HG03095 (cell line): ENCODE data around the gene RNASE8.

ENCODE experiments used
- ATAC-seq: cut with Tn5 transposase; IDR thresholded peaks from one replicate; pipeline ENCODE4 v1.9.1; 2021; ENCODE audit warnings: moderate library complexity; ENCODE audit not compliant: unreplicated experiment

RNASE8 gene

DNA sequence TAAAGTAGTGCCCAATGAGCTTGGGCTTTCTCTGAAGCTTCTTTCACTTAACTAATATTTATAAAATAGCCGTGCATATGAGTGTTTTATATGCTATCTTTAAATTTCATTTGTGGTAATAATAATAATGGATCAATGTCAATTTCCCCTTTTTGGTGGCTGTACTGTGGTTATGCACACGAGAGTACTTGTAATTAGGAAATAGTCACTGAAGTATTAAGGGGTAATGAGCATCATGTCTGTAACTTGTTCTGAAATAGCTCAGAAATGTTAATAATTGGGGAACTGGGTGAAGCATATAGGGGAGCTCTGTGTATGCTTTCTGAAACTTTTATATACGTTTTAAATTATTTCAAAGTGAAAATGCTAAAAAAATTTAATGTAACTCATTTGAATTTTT, 7.0 kb upstream of the RNASE8 start:
- ATAC-seq: no peak

- no peak for ATAC-seq
These were observed 4.2 kb upstream of the RNASE8 start for GRCh38 chr14:21053184-21054122.

GRCh38 chr14:21054123-21054767, 3.4 kb upstream of the RNASE8 start:
- no peak for ATAC-seq

DNA sequence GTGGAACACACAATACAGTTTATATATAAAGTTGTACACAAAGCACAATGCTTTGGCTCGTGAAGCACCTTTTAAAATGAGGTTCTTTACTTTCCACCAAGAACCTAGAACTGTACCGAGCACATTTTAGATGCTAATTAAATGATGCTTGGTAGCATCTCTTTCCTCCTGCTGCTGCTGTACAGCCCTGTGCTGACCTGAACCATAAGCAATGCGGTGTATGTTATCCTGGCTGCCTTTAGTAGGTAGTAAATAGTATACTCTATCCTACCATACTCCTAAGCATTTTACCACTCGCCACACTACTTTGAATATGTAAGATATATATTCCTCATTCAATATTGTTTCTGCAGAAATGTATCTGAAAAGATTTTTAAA, 2.9 kb upstream of the RNASE8 start:
- ATAC-seq: no peak

- no peak for ATAC-seq
These were observed 2.0 kb upstream of the RNASE8 start for GRCh38 chr14:21055432-21056117.

- ATAC-seq: no peak
These were observed 980 bp upstream of the RNASE8 start for GRCh38 chr14:21056520-21057163.

DNA sequence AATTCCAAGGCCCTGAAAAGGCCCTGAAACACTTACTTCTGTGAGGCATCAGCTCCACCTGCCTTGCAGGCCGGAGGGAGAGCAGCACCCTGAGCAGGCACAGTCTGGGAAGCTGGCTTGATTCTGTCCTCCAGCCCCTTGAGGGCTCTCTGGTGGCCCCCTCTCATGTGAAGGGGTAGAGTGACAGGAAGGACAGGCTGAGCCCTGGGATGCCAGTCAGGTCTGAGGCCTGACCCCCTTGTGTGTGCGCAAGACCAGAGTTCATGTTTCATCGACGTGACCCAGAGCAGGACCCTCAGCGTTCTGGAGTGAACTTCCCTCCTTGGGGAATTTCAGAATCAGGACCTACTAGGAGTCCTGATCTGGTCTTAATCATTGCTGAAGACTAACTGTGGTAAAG, 1.3 kb downstream of the RNASE8 start:
- no peak for ATAC-seq

DNA sequence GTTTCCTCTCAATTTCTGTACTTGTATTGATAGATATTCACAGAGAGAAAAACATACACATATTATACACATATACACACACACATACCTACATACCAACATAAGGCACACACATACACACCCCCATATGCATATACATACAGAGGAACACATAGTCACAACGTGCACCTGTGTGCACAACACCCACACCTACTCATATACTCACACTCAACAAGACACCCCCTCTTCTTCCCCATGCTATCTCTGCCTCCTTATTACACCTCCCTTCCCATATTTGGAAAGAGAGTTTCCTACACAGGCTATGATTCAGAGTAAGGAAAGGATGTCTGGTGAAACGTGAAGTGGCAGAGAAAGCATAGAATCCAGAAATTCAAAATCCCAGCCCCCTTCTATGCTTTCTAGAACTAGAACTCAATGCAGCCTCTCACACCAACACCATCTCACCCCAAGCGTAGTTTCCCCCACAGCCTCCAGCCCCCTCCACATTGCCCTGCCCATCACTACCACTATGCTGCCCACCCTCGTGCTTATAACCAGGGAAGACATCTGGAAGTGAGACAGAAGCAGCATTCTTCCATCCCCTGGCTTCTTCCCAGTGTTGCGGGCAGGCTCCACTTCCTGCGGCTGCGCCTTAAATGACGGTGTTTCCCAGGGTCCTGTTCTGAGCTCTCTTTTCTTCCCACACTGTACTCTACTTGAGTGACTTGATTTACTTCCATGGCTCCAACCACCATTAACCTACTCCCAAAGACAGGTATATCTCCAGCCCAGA, 2.4 kb downstream of the RNASE8 start:
- ATAC-seq: no peak

- no peak for ATAC-seq
These were observed 3.2 kb downstream of the RNASE8 start for GRCh38 chr14:21060614-21061346.

DNA sequence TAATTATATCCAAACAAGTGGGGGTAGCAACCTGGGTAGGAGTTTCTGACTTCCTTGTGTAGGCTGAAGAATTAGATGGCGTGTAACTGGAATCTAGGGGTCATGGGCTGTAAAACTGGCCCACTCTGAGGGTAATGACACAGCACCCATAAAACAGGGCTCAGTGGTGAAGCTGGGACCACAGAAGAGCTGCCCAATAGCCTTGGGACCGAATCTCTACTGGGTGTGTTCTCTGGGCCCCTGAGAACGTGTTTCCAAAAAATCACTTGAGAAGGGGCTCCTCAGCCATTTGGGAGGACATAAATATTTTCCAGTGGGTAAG, 3.7 kb downstream of the RNASE8 start:
- ATAC-seq: no peak

- ATAC-seq: no peak
These were observed 5.9 kb downstream of the RNASE8 start for GRCh38 chr14:21063479-21063878.

DNA sequence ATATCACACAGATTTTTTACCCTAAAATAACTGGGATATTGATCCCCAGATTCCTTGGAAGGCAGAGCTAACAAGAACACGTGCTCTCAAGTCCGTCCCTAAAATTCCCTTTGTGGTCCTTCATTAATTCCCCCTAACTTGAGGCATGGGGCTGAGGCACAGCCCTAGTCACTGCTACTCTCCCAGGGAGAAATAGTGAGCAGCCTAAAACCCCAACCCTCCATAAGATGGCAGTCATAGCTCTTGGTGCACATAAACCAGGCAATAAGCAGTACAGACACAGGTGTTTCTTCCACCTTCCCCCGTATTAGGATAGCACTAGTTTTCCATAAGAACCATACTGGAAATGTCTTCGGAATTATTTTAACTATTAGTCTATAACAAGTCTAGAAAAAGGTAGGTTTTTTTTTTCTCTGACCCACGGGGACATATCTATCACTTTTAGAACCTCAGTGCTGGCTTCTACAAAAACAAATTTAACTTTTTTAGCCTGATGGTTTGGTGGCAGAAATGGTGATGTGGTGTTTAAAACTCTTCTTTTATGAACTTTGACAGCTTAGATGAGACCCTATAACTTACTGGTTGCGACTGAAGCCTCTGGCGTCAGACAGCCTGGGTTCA, 9.4 kb downstream of the RNASE8 start:
- ATAC-seq: no peak

GRCh38 chr14:21068521-21069387, 11.1 kb downstream of the RNASE8 start:
- ATAC-seq: no peak

GRCh38 chr14:21069388-21070082, 11.9 kb downstream of the RNASE8 start:
- ATAC-seq: no peak

DNA sequence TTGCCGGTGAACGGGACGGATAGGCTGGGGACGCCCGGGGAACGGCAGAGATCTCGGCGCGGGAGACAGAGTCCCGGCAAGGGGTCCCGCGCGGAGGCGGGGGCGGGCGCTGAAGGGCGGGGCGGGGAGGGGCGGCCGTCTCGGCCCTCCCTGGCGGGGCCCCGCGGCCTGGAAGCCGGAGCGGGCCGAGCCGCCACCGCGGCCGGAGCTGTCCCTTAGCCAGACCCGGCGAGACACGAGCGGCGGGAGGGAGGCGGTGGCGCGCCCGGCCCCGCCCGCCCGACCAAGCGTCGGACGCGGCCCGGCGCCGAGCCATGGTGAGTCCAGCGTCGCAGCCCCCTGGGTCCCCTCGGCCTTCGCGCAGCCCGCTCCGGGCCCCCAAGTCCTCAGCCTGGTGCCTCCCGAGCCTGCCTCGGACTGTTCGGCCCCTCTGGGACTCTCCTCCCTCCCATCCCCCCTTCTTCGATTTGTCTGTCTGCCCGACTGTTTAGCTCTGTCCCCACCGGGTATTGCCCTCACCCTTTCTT, 12.5 kb downstream of the RNASE8 start, which contains the start of gene ARHGEF40:
ARHGEF40 (plus strand) TSS at position 222 of the 527 bp plus-strand sequence; CDS start at position 315, 93 bp downstream.
- ATAC-seq: no peak

DNA sequence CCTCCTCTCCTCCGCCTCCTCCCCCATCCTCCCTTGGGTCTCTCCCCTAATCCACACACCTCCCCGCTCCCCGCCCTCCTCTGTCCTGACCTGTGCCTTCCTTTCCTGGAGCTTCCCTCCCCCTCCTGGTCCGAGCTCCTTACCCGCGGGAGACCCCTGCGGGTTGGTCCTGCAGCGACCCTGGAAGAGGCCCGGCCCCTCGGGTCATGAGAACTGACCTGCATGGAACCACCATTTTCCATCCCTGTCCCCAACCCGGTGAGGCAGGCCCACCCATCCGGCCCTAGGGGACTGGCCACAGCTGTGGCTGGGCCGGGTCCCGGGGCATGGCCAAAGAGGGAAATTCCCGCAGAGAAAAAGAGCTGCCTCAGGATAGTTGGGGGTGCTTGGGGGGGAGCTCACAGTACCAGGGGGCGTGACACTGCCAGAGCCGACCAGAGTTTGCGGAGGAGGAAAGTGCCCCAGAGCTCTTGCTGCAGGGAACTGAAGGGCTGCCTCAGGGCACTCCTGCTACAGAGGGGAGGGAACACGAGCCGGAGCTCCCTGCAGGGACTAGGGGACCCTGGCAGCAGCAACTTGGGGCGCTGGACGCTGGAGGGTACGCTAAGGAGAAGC, 13.1 kb downstream of the RNASE8 start:
- ATAC-seq: peak; percentile 6
